Measurements from ENCODE around the gene KCP.

The KCP gene

DNA sequence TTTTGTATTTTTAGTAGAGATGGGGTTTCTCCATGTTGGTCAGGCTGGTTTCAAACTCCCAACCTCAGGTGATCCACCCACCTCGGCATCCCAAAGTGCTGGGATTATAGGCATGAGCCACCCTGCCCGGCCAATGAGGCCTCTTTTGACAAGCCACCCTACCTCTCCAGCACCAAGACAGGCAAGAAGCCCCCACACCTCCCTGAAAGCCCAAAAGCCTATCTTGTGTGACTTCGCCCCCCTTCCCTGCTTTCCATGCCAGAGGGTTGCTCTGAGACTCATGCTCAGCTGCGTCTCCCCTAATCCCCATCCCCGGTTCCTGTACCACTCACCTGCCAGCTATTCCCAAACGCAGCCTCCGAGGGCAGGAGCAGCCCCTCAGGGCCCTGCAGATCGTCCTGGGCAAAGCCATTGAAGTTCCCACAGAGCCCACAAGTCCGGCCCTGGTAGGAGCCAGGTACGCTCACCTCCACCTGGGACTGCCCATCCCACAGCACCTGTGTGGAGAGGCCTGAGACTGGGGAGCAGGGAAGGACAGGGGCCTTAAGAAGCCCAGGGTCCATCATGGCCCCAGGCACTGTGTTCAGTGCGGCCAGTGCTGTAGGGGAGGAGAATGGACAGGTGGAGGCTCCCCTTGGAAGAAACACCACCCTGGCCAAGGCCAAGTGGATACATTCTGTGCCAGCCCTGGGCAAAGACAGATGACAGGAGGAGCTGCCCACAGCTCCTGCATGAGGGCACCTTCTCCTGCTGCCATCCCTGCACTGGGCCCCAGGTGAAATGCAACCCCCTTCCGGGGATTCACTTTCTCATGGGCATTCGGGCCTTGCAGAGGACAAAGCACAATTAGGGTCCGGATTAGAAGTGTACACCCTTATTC lies 32.0 kb downstream of the KCP start:
- Histone ChIP-seq H3K36me3 (ENCODE audit: insufficient read depth, low read length) (no peaks in the 10 kb centered on the region), H3K4me2 (ENCODE audit: low read depth, low read length, poor library complexity, severe bottlenecking) (no peak overlapping the region), H3K79me2 (ENCODE audit: insufficient read depth, low read length) (no peaks in the 10 kb centered on the region), H3K9me3 (ENCODE audit: insufficient read depth, low read depth, low read length) (no peaks in the 10 kb centered on the region), H4K20me1 (ENCODE audit: insufficient read depth, low read length, poor library complexity, severe bottlenecking) (no peaks in the 10 kb centered on the region), H3K27me3 (ENCODE audit: insufficient read depth, low read length, poor library complexity, severe bottlenecking) (no peaks in the 10 kb centered on the region), H3K4me1 (ENCODE audit: insufficient read depth, low read length, poor library complexity, severe bottlenecking) (peaks cover 3% of the 10 kb centered on the region), H3K4me3 (ENCODE audit: low read length, poor library complexity, severe bottlenecking) (no peak overlapping the region), H3K9ac (ENCODE audit: low read depth, low read length, poor library complexity, severe bottlenecking) (no peak overlapping the region), H2AFZ (ENCODE audit: low read length) (no peak overlapping the region), H3F3A (ENCODE audit: low read depth) (no peaks in the 10 kb centered on the region), H3K9me2 (replicated peaks; ENCODE audit: low read depth, low read length) (no peaks in the 10 kb centered on the region)
- TF ChIP-seq EZH2phosphoT487 (IDR thresholded peaks at IDR 0.05; ENCODE audit: borderline replicate concordance) = no peak
- TF ChIP-seq, protein P1, sequence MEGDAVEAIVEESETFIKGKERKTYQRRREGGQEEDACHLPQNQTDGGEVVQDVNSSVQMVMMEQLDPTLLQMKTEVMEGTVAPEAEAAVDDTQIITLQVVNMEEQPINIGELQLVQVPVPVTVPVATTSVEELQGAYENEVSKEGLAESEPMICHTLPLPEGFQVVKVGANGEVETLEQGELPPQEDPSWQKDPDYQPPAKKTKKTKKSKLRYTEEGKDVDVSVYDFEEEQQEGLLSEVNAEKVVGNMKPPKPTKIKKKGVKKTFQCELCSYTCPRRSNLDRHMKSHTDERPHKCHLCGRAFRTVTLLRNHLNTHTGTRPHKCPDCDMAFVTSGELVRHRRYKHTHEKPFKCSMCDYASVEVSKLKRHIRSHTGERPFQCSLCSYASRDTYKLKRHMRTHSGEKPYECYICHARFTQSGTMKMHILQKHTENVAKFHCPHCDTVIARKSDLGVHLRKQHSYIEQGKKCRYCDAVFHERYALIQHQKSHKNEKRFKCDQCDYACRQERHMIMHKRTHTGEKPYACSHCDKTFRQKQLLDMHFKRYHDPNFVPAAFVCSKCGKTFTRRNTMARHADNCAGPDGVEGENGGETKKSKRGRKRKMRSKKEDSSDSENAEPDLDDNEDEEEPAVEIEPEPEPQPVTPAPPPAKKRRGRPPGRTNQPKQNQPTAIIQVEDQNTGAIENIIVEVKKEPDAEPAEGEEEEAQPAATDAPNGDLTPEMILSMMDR (conservative IDR thresholded peaks at IDR 0.05; ENCODE audit: low read length) = no peak

DNA sequence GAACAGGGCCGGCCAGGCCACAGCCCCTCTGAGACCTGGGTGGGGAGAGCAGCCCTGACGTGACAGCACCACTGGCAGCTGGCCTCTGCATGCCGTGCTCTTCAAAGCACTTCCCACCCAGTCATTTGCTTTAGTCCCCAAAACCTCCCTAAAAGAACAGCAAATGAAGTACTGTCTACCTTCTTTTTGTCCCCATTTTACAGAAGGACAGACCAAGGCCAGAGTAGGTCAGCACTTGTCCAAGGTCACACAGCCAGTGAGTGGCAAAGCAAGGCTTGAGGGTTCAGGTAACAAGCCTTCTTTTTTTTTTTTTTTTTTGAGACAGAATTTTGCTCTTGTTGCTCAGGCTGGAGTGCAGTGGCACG lies 32.8 kb downstream of the KCP start:
- peaks cover 3% of the 10 kb centered on the region for H3K4me1 ChIP-seq (ENCODE audit: insufficient read depth, low read length, poor library complexity, severe bottlenecking)
- no peaks in the 10 kb centered on the region for H4K20me1 ChIP-seq (ENCODE audit: insufficient read depth, low read length, poor library complexity, severe bottlenecking)
- no peaks in the 10 kb centered on the region for H3K79me2 ChIP-seq (ENCODE audit: insufficient read depth, low read length)
- H3K4me3 ChIP-seq (ENCODE audit: low read length, poor library complexity, severe bottlenecking) = no peak overlapping the region
- H3K36me3 ChIP-seq (ENCODE audit: insufficient read depth, low read length) = no peaks in the 10 kb centered on the region
- no peaks in the 10 kb centered on the region for H3F3A ChIP-seq (ENCODE audit: low read depth)
- H3K4me2 ChIP-seq (ENCODE audit: low read depth, low read length, poor library complexity, severe bottlenecking) = no peak overlapping the region
- no peak overlapping the region for H2AFZ ChIP-seq (ENCODE audit: low read length)
- H3K9me3 ChIP-seq (ENCODE audit: insufficient read depth, low read depth, low read length) = no peaks in the 10 kb centered on the region
- no peaks in the 10 kb centered on the region for H3K27me3 ChIP-seq (ENCODE audit: insufficient read depth, low read length, poor library complexity, severe bottlenecking)
- no peaks in the 10 kb centered on the region for H3K9me2 ChIP-seq (replicated peaks; ENCODE audit: low read depth, low read length)
- no peak for TF ChIP-seq EZH2phosphoT487 (IDR thresholded peaks at IDR 0.05; ENCODE audit: borderline replicate concordance)
- TF ChIP-seq, protein P1 (conservative IDR thresholded peaks at IDR 0.05; ENCODE audit: low read length) = no peak
- H3K9ac ChIP-seq (ENCODE audit: low read depth, low read length, poor library complexity, severe bottlenecking) = no peak overlapping the region

DNA sequence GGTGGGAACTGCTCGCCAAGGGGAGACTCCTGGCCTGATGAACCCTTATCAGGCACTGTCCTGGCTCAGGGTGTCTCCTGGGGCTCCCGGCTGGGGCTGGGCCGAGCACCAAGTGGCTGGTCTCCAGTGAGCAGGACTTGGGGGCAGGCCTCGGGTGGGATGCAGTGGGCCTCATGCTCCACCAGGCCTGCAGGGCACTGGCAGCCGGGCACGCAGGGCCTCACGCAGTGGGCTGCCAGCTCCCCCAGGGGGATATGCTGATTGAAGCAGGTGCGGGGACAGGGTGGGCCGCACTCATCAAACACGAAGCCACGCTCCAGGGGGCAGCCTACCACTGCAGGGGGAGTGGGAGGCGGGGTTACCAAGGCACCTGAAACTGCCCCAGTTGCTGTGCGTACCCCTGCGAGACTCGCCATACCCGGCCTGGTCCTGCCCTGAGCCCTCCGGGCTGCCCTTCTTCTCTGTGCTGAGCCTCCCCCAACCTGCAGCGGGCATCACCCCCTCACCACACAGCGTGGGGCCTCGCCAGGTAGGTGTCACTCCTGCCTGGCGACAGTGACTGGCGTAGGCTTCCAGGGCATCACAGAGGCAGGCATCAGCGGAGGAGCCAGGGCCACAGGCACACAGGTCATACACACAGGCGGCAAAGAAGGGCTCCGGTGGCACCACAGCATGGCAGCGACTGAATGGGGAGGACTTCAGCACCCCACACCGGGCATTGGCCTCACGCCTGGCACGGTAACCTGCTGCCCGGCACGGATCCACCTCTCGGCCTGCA lies 33.3 kb downstream of the KCP start:
- TF ChIP-seq, protein P1 (conservative IDR thresholded peaks at IDR 0.05; ENCODE audit: low read length) = no peak
- no peak for TF ChIP-seq EZH2phosphoT487 (IDR thresholded peaks at IDR 0.05; ENCODE audit: borderline replicate concordance)
- Histone ChIP-seq H3K4me2 (ENCODE audit: low read depth, low read length, poor library complexity, severe bottlenecking) (no peak overlapping the region), H3K79me2 (ENCODE audit: insufficient read depth, low read length) (no peaks in the 10 kb centered on the region), H3K9me2 (replicated peaks; ENCODE audit: low read depth, low read length) (no peaks in the 10 kb centered on the region), H3F3A (ENCODE audit: low read depth) (no peaks in the 10 kb centered on the region), H3K9ac (ENCODE audit: low read depth, low read length, poor library complexity, severe bottlenecking) (no peak overlapping the region), H3K27me3 (ENCODE audit: insufficient read depth, low read length, poor library complexity, severe bottlenecking) (no peaks in the 10 kb centered on the region), H4K20me1 (ENCODE audit: insufficient read depth, low read length, poor library complexity, severe bottlenecking) (no peaks in the 10 kb centered on the region), H3K4me3 (ENCODE audit: low read length, poor library complexity, severe bottlenecking) (no peak overlapping the region), H3K4me1 (ENCODE audit: insufficient read depth, low read length, poor library complexity, severe bottlenecking) (peaks cover 3% of the 10 kb centered on the region), H2AFZ (ENCODE audit: low read length) (no peak overlapping the region), H3K36me3 (ENCODE audit: insufficient read depth, low read length) (no peaks in the 10 kb centered on the region), H3K9me3 (ENCODE audit: insufficient read depth, low read depth, low read length) (no peaks in the 10 kb centered on the region)
